Astrocyte of the spinal cord (primary cell): ENCODE results near the gene HDAC4.
A peak's percentile ranks its signal among the peaks of the same experiment; 100 is the strongest.
"Not testable (repeated sequence)": the region's sequence is repeated elsewhere in the genome, so short reads cannot be mapped to it uniquely, and the experiment has no call there.

Experiments used
- DNase-seq: peaks from one replicate; pipeline ENCODE4 v3.0.0; 2011; ENCODE audit warnings: low read depth, low spot score
- H3K4me3 ChIP-seq: 2 replicates; pipeline ENCODE4 v1.5.1; 2011; ENCODE audit warnings: low read depth, mild to moderate bottlenecking, low read length, moderate library complexity
- in situ Hi-C: cut with HindIII; loops from 2 replicates; pipeline ENCODE4 v1.10.0; 2017; ENCODE audit warnings: low sequenced_read_pairs
- TF ChIP-seq, protein P1 (sequence below): IDR thresholded peaks from 2 replicates; pipeline ENCODE4 v1.5.1; 2012; ENCODE audit warnings: low read depth, mild to moderate bottlenecking, low read length, inconsistent platforms

The HDAC4 gene

DNA sequence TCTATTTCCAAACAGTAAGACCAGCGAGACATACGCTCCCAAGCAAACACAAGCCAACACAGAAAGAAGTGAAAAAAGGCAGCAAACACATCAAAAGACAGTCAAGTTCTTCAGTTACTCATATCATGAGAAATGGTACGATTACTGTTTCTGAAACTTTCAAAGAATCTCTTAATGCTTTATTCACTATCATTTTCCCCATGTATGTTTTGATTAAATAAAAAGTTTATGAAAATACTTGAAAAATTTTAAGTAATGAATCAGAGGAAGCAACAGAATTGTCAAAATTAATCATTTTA is 114.9 kb downstream of the HDAC4 start:
- no peak overlapping the region for H3K4me3 ChIP-seq
- in situ Hi-C loops = no loop called here
- TF ChIP-seq, protein P1, sequence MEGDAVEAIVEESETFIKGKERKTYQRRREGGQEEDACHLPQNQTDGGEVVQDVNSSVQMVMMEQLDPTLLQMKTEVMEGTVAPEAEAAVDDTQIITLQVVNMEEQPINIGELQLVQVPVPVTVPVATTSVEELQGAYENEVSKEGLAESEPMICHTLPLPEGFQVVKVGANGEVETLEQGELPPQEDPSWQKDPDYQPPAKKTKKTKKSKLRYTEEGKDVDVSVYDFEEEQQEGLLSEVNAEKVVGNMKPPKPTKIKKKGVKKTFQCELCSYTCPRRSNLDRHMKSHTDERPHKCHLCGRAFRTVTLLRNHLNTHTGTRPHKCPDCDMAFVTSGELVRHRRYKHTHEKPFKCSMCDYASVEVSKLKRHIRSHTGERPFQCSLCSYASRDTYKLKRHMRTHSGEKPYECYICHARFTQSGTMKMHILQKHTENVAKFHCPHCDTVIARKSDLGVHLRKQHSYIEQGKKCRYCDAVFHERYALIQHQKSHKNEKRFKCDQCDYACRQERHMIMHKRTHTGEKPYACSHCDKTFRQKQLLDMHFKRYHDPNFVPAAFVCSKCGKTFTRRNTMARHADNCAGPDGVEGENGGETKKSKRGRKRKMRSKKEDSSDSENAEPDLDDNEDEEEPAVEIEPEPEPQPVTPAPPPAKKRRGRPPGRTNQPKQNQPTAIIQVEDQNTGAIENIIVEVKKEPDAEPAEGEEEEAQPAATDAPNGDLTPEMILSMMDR = no peak
- no peak for DNase-seq

DNA sequence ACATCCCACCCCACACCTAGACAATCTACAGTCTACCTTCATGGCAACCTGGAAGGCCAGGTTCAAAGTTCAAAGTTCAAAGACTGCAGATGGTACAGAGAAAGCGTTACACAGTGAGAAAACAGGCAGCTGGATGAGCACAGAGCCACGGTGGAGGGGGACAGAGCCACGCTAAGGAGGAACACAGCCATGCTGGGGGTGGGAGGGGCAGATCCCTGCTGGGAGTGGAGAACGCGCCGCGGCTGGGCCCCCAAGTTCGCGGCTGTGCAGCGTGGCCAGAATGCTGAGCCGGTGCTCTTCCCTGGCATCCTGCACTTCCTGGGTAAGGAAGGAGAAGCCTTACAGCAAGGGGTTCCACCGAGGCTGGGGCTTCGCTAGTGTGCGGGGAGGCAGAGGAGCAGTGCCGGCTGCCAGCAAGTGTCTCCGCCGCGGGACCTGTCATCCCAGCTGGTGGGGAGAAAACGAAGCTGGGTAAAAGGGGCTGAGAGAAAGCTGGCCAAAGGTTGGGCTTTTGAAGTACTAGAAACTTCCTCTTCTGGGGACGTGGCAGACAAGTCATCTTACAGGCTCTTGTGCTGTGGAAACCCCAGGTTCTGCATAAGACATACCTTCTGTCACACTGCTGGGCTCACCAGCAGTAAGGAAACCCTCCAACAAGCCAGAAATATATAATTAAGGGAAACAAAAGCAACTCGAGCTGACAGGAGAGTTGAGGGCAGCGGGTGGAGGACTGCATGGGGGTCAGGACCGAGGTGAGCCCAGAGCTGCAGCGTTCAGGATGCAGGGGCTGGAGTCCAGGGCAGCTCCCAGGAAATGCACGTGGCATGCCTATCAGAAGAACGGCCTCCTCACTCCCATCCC is 115.5 kb downstream of the HDAC4 start:
- no peak overlapping the region for H3K4me3 ChIP-seq
- in situ Hi-C loops = no loop called here
- TF ChIP-seq, protein P1 = no peak
- no peak for DNase-seq

DNA sequence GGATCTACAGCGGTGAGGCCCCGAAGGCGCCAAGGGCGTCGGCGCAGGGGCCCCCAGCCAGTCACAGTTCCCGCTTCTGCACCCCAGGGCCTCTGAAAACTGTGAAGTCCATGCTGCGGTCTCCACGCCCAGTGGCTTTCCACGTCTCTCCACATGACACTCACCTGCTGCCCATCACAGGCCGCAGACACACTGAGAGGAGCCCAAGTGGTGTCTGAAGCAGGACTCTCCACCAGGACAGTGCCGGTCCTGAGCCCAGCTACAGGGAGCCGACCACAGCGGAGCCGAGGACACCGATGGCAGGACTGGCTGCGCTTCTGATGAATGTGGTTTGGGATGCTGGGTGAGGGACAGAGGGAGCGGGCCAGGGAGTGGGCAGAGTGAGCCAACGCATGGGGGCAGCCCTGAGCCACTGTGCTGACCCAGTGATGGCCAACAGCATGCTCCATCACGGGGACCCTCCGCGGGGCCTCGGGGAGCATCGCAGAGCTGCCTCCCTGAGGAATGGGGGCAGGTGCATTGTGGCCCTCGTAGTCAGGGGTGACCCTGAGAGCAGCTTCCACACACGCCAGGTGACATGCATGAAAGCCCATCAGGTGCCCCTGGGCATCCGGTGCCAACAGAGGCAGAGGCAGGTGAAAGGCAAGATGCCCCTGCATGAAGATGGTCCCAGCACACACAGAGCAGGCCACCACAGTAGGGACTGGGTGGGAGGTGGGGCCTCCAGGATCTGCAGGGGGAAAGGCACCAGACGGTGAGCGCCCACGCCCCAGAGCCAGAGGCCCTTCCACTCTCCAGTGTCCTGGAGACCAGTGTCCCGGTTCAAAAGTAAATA is 116.6 kb downstream of the HDAC4 start:
- DNase-seq = no peak
- H3K4me3 ChIP-seq = no peak overlapping the region
- in situ Hi-C loops = no loop called here
- TF ChIP-seq, protein P1 = no peak

DNA sequence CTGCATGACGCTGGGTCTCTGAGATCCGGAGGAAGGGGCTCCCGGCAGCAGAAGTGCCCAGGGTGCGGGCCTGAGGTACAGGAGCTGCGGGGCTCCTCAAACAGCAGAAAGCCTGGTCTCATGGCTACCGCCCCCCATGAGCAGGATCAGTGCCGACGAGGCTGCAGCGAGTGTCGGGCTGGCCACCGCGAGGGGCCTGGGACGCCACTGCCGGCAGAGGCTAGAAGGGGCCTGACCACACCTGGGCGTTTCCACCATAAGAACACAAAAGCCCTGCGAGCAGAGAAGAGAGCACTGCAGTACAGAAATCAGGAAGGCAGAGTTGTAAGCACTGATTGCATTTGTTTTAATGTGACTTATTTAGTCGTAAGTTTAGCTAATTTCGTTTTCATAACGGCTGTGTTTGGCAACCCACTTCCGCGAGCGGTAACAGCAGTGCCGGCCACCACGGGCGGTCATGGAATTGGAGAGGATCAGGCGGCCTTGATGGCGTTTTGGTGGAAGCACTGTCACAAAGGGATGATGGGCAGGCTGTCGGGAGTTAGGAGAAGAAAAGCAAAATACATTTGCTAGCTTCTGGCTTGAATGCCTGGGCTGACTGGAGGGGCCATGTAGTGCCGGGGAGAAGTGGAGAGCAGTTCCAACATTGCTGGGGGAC is 117.4 kb downstream of the HDAC4 start:
- no peak overlapping the region for H3K4me3 ChIP-seq
- DNase-seq = no peak
- TF ChIP-seq, protein P1 = no peak
- in situ Hi-C loops = no loop called here

DNA sequence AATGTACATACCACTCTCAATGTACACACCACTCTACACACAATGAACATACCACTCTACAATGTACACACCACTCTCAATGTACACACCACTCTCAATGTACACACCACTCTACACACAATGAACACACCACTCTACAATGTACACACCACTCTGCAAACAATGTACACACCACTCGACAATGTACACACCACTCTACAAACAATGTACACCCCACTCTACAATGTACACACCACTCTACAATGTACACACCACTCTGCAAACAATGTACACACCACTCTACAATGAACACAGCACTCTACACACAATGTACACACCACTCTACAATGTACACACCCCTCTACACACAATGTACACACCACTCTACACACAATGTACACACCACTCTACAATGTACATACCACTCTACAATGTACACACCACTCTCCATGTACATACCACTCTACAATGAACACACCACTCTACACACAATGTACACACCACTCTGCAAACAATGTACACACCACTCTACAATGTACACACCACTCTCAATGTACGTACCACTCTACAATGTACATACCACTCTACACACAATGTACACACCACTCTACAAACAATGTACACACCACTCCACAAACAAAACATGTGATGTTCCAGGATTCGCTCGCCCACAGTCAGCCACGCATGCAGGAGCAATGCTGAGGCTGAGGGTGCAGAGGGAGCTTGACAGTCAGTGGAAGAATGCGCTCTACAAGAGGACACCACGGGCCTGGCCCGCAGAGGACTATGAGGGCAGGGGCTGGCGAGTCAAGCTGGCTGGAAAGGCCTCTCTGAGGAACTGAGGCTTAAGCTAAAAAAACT is 118.2 kb downstream of the HDAC4 start:
- H3K4me3 ChIP-seq = no peak overlapping the region
- DNase-seq = no peak
- in situ Hi-C loops = no loop called here
- TF ChIP-seq, protein P1 = no peak

DNA sequence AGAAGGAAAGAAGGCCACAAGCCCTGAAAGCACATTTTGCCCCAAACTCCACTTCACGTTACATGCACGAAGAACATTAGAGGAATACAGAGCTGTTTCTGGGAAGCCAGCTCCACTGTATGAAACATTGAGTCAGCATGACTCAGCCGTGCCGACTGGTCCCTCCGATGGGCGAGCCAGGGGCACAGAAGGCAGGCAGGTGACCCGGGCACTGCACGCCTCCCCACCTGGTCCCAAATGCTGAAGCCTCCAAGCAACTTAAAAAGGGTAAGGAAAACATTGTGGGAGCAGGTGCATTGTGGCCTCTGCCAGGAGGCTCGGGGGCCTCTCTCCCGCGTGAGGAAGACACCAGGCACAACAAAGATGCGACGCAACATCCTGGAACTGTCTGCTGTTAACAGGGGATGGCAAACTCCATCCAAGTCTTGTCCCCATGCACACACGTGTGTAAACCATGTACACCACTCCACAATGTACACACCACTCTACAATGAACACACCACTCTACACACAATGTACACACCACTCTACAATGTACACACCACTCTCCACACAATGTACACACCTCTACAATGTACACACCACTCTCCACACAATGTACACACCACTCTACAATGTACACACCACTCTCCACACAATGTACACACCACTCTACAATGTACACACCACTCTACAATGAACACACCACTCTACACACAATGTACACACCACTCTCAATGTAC is 120.4 kb downstream of the HDAC4 start:
- DNase-seq = peak; percentile 86
- in situ Hi-C loops, H3K4me3 ChIP-seq: not testable (repeated sequence)
